ENCODE results near the gene HMCN2.

- TF ChIP-seq CTCF (IDR thresholded peaks at IDR 0.05; ENCODE audit: low read length) (no peak), EZH2 (optimal IDR thresholded peaks at IDR 0.05; ENCODE audit: low read depth, low read length) (no peak)
Observed at GRCh38 chr9:130429381-130429780, 163.8 kb downstream of the HMCN2 start.
